LNCAP (cell line): ENCODE measurements around the gene BMAL1.

Source experiments
- TF ChIP-seq, protein P1 (sequence below): fragments of 450-650 bp; IDR thresholded peaks from 2 replicates; pipeline ENCODE4 v1.5.1; 2017; ENCODE audit warnings: mild to moderate bottlenecking

Gene BMAL1

DNA sequence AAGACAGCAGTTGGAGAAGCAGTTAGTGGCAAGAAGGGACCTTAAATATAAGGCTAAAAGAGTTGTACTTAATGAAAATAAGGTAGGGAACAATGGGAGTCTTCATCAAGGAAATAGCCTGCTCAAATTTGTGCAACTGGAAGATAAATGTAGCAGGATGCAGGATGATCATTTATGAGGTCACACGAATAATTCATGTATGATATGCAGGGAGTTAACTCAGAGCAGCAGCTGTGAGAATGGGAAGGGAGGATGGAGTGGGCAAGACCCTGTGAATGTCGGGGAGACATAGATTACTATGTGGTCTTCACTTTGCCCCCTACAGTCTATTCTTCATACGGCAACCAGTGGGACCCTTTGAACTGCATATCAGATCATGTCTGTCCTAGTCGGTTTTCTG lies 25.2 kb upstream of the BMAL1 start:
- TF ChIP-seq, protein P1, sequence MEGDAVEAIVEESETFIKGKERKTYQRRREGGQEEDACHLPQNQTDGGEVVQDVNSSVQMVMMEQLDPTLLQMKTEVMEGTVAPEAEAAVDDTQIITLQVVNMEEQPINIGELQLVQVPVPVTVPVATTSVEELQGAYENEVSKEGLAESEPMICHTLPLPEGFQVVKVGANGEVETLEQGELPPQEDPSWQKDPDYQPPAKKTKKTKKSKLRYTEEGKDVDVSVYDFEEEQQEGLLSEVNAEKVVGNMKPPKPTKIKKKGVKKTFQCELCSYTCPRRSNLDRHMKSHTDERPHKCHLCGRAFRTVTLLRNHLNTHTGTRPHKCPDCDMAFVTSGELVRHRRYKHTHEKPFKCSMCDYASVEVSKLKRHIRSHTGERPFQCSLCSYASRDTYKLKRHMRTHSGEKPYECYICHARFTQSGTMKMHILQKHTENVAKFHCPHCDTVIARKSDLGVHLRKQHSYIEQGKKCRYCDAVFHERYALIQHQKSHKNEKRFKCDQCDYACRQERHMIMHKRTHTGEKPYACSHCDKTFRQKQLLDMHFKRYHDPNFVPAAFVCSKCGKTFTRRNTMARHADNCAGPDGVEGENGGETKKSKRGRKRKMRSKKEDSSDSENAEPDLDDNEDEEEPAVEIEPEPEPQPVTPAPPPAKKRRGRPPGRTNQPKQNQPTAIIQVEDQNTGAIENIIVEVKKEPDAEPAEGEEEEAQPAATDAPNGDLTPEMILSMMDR: no peak

DNA sequence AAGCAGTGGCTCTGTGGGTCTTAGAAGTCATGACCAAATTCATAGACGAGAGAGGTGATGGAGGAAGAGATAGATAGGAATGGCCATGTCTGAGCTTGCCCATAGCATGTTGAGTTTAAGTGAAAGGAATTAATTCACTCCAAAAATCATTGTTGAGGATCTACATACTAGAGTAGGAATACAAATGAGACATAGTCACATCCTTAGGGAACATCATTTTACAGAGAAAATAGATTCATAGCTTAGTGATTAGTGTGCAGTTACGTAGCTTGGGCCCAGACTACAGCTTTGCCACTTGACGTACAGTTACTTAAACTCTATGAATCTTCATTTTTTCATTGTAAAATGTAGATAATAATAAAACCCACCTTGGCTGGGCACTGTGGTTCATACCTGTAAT lies 21.4 kb upstream of the BMAL1 start:
- TF ChIP-seq, protein P1: no peak

DNA sequence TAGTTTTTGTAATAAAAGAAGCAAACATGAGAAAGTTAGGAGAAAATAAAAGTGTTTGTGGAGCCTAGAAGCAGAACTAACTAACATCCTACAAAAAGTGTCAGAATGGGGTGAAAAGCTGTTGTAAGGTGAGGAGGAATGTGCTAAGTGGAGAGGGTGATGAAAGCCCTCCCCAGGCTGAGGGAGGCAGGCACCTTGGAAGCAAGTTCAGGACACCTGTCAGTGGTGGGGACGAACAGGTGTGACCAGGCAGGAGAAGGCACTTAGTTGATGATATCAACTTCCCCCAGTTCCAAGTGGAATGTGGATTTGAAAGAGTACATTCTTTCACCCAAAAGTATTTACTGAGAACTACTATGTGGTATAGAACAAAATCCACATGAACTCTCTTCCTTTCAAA lies 18.7 kb upstream of the BMAL1 start:
- TF ChIP-seq, protein P1: no peak

DNA sequence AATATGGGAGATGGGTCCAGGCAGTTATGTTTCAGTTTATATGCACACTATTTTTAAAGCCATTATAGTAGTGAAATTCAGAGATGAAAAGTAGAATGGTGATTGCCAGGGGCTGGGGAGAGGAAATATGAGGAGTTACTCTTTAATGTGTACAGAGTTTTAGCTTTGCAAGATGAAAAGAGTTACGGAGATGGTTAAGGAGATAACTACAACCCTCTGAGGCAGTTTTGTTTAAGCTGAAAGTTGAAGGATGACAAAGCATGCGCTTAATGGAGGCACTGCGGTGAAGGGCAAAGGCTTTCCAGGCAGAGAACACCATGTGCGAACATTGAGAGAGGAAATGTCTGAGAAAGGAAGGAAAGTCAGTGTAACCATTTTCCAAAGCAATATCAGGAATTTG lies 18.2 kb upstream of the BMAL1 start:
- TF ChIP-seq, protein P1: no peak

DNA sequence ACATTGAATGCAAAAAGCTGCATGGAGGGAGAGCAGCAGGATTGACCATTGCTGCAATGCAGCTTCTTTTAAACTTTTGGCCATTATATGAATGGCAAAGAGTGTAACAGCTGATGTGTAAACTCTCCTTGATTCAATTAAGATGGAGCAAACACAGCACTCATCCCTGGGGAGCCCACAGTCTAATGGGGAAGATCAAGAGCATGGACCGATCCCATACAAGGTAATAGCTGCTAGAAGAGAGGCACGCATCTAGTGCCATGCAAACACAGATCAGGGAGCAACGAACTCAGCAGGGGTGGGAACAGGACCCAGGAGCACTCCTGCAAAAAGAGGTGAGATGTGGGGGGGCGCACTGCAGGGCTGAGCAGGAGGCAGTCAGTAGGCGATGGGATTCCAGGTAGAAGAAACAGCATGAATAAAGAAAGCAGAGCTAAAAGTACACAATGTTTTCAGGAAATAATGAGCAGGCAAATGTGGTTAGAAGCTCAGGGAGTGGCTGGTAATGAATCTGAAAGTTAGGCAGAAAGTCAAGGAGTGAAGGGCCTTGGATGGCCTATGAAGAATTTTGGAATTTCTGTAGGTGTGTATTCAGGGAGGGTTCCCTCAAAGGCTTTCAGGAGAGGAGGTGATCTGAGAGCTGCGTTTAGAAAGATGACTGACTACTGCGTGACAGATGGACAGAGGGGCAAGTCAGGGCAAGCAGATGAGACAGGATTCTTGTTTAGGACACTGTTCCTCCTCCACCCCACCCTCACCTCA lies 17.2 kb upstream of the BMAL1 start:
- TF ChIP-seq, protein P1: no peak

DNA sequence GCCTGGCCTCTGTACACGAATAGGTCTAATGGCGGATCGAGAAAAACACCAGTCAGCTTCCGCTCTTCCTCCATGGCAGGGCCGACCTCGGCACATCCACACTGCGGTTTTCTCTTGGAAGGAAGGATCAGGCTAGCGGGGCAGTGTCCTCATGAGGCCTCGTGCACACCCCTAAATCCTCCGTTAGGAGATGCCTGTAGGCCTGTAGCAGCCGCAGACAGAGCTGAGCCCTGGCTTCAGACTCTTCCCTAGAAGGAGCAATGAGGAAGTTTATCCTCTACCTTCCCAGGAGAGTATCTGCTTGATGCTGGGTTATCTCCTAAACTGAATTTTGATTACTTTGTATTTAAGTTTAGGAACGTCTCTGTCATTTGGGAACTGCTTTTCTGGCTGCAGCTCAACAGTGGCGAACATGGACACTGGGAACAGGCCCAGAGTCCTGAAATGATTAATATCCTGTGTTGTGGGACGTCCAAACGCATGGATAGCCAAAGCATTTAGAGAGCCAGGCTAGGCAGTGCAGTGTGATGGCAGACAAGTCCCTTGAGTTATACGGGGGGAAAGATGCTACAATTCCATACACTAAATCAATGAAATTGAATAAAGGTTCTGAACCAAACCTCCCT lies 16.5 kb upstream of the BMAL1 start:
- TF ChIP-seq, protein P1: no peak

DNA sequence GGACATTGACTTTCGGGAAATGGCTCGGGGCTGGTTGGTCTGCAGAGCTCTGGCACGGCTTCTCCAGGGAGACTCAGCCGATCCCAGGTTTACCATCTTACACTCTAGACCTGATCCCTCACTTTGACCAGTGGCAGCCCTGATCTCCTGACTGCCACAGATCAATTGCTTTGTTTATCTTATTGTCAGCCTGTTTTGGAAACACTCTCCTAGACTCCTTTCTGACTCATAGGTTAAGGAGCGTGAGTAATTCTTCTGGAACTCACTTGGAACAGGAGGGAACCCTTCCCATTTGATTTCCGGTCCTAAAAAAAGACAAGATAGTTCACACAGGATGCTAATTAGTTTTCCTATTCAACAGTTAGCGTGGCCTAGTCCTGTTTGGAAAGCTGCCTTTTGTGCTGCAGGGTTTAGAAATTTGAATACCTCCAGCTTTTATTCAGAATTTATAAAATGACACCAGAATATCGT lies 16.0 kb upstream of the BMAL1 start:
- TF ChIP-seq, protein P1: no peak
